Pulmonary artery endothelial cell (primary cell): ENCODE measurements around the gene SHMT2. TPM values are rescaled to one million over a fixed set of nuclear protein-coding genes. Genes with fewer than 3 reads are reported as not detected.

Experiments used
- DNase-seq: peaks from one replicate; pipeline ENCODE4 v3.0.0-alpha.2; 2011; ENCODE audit warnings: low read depth, low spot score
- total RNA-seq: library from RNA; depleted of rRNA; stranded (reverse); fragments of >200 nt; gene quantifications from 2 replicates; pipeline ENCODE4 v1.2.3, GENCODE V29; 2014

The SHMT2 gene
- total RNA-seq, 1 donor from 2014 or later, result 270 TPM

GRCh38 chr12:57196956-57197355, 32.6 kb upstream of the SHMT2 start:
- DNase-seq, result no peak

DNA sequence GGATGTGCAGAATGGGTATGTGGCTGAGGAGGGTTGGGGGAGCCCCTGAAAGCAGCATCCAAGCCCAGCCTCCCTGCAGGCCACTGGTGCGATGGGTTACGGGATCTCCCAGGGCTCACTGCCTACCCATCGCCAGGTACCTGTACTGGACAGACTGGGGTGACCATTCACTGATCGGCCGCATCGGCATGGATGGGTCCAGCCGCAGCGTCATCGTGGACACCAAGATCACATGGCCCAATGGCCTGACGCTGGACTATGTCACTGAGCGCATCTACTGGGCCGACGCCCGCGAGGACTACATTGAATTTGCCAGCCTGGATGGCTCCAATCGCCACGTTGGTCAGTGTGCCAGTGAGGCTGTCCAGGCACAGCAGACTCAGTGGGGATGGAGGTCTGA, 31.2 kb upstream of the SHMT2 start:
- DNase-seq, result no peak

DNA sequence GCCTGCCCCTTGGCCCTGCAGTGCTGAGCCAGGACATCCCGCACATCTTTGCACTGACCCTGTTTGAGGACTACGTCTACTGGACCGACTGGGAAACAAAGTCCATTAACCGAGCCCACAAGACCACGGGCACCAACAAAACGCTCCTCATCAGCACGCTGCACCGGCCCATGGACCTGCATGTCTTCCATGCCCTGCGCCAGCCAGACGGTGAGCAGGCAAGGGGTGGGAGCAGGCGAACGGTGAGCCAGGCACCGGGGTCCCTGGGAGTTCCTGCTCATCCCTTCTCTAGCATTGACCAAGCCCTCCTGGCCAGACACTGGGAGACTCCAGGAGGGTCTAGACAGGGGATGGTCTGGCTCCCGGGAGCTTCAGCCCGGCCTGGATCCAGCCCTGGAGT, 30.3 kb upstream of the SHMT2 start:
- DNase-seq, result no peak

- no peak for DNase-seq
Observed at GRCh38 chr12:57200497-57200896, 29.0 kb upstream of the SHMT2 start.

GRCh38 chr12:57201219-57201618, 28.3 kb upstream of the SHMT2 start:
- no peak for DNase-seq

GRCh38 chr12:57201631-57202030, 27.9 kb upstream of the SHMT2 start:
- DNase-seq, result no peak

DNA sequence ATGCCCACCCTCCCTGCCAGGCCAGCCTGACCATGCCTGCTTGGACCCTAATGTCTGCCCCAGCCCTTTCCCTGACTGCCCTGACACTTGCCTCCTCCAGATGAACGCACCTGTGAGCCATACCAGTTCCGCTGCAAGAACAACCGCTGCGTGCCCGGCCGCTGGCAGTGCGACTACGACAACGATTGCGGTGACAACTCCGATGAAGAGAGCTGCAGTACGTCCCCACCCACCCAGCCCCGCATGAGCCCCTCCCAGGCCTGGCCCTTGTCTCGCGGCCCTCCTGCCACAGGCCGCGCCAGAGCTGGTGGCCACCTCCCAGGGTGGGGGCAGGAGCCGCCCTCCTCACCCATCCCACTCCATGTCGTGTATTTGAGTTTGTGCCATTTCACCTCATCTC, 27.2 kb upstream of the SHMT2 start:
- DNase-seq, result no peak

DNA sequence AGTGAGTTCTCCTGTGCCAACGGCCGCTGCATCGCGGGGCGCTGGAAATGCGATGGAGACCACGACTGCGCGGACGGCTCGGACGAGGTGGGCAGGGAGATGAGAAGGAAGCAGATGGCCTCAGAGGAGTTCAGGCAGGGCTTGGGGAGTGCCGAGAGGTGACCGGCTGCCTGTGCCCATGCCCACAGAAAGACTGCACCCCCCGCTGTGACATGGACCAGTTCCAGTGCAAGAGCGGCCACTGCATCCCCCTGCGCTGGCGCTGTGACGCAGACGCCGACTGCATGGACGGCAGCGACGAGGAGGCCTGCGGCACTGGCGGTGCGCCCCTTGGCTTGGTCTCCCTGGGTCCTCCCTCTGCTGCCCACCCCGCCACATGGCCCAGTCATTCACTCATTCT, 26.3 kb upstream of the SHMT2 start:
- no peak for DNase-seq

DNA sequence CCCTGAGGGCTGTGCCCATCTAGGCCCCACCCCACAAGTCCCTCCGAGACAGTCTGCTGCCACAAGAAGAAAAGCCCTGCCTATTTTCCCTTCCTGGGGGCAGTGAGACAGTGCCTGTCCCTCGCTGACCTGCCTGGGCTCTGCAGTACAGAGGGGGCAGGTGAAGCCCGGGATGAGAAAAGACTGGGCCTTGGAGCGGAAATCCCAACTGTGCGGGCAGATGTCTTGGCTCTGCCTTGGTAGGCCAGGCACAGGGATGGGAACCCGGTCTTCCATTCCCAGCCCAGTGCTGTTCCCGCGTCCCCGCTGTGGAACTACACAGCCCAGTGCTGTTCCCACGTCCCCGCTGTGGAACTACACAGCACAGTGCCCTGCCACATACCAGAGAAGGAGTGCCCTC, 25.7 kb upstream of the SHMT2 start:
- no peak for DNase-seq

DNA sequence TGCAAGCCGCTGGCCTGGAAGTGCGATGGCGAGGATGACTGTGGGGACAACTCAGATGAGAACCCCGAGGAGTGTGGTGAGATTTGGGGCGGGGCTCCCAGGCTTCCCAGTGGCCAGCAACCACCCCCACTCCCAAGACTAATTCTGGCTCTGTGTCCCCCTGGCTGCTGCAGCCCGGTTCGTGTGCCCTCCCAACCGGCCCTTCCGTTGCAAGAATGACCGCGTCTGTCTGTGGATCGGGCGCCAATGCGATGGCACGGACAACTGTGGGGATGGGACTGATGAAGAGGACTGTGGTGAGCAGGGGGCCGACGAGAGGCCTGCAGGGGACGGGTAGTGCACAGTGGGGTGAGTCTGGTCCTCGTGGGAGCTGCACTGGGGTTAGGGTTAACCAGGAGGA, 25.1 kb upstream of the SHMT2 start:
- DNase-seq, result no peak

GRCh38 chr12:57205186-57205585, 24.3 kb upstream of the SHMT2 start:
- DNase-seq, result no peak

GRCh38 chr12:57205931-57206330, 23.6 kb upstream of the SHMT2 start:
- DNase-seq, result no peak

- no peak for DNase-seq
Observed at GRCh38 chr12:57207731-57208630, 21.5 kb upstream of the SHMT2 start.

- no peak for DNase-seq
Observed at GRCh38 chr12:57208631-57209282, 20.8 kb upstream of the SHMT2 start.

DNA sequence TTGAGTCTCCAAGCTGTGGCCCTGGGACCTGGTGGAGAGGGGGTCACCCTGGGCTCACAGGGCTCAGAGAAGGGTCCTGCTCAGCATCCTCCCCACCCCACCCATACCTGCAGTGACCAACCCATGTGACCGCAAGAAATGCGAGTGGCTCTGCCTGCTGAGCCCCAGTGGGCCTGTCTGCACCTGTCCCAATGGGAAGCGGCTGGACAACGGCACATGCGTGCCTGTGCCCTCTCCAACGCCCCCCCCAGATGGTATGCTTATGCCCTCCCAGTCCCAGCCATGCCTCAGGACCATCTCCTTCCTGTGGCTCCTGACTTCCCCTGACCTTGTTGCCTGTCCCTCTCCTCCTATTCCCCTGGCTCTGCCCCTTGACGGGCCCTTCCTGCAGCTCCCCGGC, 19.6 kb upstream of the SHMT2 start:
- DNase-seq, result no peak

GRCh38 chr12:57210461-57210860, 19.1 kb upstream of the SHMT2 start:
- no peak for DNase-seq

- DNase-seq, result no peak
Observed at GRCh38 chr12:57210926-57211692, 18.4 kb upstream of the SHMT2 start.

DNA sequence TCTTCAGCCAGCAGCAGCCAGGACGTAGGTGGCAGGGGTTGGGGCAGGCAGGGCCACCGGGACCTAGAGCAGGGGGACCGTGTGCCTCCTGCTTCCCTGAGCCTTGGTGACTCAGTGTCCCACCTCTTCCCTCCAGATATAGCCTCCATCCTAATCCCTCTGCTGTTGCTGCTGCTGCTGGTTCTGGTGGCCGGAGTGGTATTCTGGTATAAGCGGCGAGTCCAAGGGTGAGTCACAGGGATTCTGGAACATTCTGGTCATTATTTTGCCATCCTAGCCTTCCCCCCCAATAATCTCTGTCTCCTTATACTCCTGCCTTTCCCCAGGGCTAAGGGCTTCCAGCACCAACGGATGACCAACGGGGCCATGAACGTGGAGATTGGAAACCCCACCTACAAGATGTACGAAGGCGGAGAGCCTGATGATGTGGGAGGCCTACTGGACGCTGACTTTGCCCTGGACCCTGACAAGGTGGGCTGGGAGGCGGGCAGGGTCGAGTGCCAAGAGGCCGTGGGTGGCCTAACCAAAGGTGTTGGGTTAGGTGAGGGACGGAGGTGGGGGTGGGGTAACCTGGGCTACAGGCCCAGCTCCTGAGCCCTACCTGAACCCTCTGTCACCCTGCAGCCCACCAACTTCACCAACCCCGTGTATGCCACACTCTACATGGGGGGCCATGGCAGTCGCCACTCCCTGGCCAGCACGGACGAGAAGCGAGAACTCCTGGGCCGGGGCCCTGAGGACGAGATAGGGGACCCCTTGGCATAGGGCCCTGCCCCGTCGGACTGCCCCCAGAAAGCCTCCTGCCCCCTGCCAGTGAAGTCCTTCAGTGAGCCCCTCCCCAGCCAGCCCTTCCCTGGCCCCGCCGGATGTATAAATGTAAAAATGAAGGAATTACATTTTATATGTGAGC, 17.5 kb upstream of the SHMT2 start:
- DNase-seq, result no peak

- no peak for DNase-seq
Observed at GRCh38 chr12:57212701-57213057, 16.8 kb upstream of the SHMT2 start.

DNA sequence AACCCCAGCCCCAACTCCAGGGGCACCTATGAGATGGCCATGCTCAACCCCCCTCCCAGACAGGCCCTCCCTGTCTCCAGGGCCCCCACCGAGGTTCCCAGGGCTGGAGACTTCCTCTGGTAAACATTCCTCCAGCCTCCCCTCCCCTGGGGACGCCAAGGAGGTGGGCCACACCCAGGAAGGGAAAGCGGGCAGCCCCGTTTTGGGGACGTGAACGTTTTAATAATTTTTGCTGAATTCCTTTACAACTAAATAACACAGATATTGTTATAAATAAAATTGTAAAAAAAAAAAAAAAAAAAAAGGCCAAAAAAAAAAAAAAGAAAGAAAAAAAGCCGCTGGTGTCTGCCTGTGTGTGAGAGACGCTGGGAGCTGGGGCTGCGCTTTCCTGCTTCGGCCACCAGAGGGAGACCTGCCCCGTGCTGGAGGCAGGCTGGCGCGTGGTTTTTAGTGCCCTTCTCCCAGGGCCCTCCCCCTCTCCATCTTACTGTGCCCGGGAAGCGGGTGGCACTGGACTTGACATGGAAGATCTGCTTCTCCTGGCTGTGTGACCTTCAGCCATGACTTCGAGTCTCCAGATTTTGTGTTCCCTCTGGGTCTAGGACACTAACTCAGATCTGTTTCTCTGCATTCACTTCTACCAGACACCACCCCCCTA, 16.3 kb upstream of the SHMT2 start:
- peak; percentile 39 for DNase-seq
